HepG2 (cell line): ENCODE data around the gene SOCS7. TPM values are rescaled to one million over a fixed set of nuclear protein-coding genes. Genes with fewer than 3 reads are reported as not detected.
A peak's percentile ranks its signal among the peaks of the same experiment; 100 is the strongest.

Experiments used
- ARNT2 ChIP-seq: sonication (generic); formaldehyde crosslinking; IDR thresholded peaks from 2 replicates; pipeline ENCODE4 v1.8.0; 2022; ENCODE audit warnings: mild to moderate bottlenecking, low read depth, missing genetic modification reagents, moderate library complexity
- FOXA3 ChIP-seq: IDR thresholded peaks from 2 replicates; pipeline ENCODE4 v1.6.1; 2016; ENCODE audit warnings: missing genetic modification reagents, missing compliant biosample characterization
- HNRNPLL ChIP-seq: fragments of 200-400 bp; formaldehyde crosslinking; IDR thresholded peaks from 2 replicates; pipeline ENCODE4 v1.6.1; 2017; ENCODE audit warnings: mild to moderate bottlenecking, low read depth, low read length; ENCODE audit not compliant: poor library complexity, severe bottlenecking
- PLRG1 ChIP-seq: fragments of 450-650 bp; conservative IDR thresholded peaks from 2 replicates; pipeline ENCODE4 v1.6.1; 2016
- REPIN1 ChIP-seq: sonication (generic); formaldehyde crosslinking; IDR thresholded peaks from 2 replicates; pipeline ENCODE4 v1.8.0; 2022; ENCODE audit warnings: missing genetic modification reagents, low read depth, mild to moderate bottlenecking, borderline replicate concordance
- SMAD3 ChIP-seq: sonication (generic); formaldehyde crosslinking; IDR thresholded peaks from 2 replicates; pipeline ENCODE4 v1.4.0; 2020; ENCODE audit warnings: missing genetic modification reagents
- SNAPC2 ChIP-seq: sonication (generic); formaldehyde crosslinking; IDR thresholded peaks from 2 replicates; pipeline ENCODE4 v1.8.1; 2022; ENCODE audit warnings: mild to moderate bottlenecking, missing genetic modification reagents
- THAP11 ChIP-seq: IDR thresholded peaks from 2 replicates; pipeline ENCODE4 v1.6.1; 2016; ENCODE audit warnings: missing biosample characterization, missing genetic modification reagents
- THAP7 ChIP-seq: sonication (generic); formaldehyde crosslinking; IDR thresholded peaks from 2 replicates; pipeline ENCODE4 v1.8.1; 2023; ENCODE audit warnings: mild to moderate bottlenecking, missing genetic modification reagents
- ZBTB4 ChIP-seq: sonication (generic); formaldehyde crosslinking; IDR thresholded peaks from 2 replicates; pipeline ENCODE4 v1.4.0; 2020; ENCODE audit warnings: missing genetic modification reagents, mild to moderate bottlenecking, borderline replicate concordance
- ZNF224 ChIP-seq: sonication (generic); formaldehyde crosslinking; IDR thresholded peaks from 2 replicates; pipeline ENCODE4 v1.5.0; 2020; ENCODE audit warnings: mild to moderate bottlenecking, missing genetic modification reagents
- ZNF230 ChIP-seq: sonication (generic); formaldehyde crosslinking; IDR thresholded peaks from 2 replicates; pipeline ENCODE4 v1.4.0; 2020; ENCODE audit warnings: mild to moderate bottlenecking, missing genetic modification reagents
- ZNF687 ChIP-seq: sonication (generic); formaldehyde crosslinking; IDR thresholded peaks from 2 replicates; pipeline ENCODE4 v1.5.1; 2020; ENCODE audit warnings: mild to moderate bottlenecking, missing genetic modification reagents, moderate library complexity
- ZNF710 ChIP-seq: sonication (generic); formaldehyde crosslinking; IDR thresholded peaks from 2 replicates; pipeline ENCODE4 v1.5.0; 2020; ENCODE audit warnings: mild to moderate bottlenecking, missing genetic modification reagents, borderline replicate concordance
- polyA plus RNA-seq, 8 experiments: library from polyadenylated mRNA; depleted of rRNA in 3 of 8; stranded (reverse) in 7 of 8; unstranded in 1 of 8; fragments of >200 nt; fragmentation: Illumina TruSeq in 4 of 8; extraction: Trizol in 4 of 8; gene quantifications; 2 replicates each; pipeline versions ENCODE4 v1.2.1 to v1.2.3, GENCODE V29; 2011 to 2016; ENCODE audit warnings: low read depth in 4 of 8, missing spikeins in 1 of 8, mixed read lengths in 1 of 8; ENCODE audit not compliant: insufficient read depth in 1 of 8
- total RNA-seq, 5 experiments: library from RNA; depleted of rRNA; stranded (reverse); fragments of >200 nt; fragmentation: Illumina TruSeq; extraction: Trizol; gene quantifications; 2 replicates each; pipeline ENCODE4 v1.2.3, GENCODE V29; 2016; ENCODE audit warnings: low read depth in 1 of 5

SOCS7 gene
- total and polyA plus RNA-seq, 2 of the 13 experiments (the other 11 are each of a cell fraction or from before 2014, with no cell fraction given): 19.2 to 24.2 TPM

GRCh38 chr17:38415250-38416194 lies 63.9 kb downstream of the SOCS7 start (continued):
- TF ChIP-seq ZBTB4 (peak; percentile 28; the same call in 1 of the 2 replicates), ZNF710 (CRISPR knock-in tag) (peak; percentile 66), ZNF687 (peak; percentile 82), SMAD3 (CRISPR knock-in tag) (peak; percentile 60; the same call in 1 of the 2 replicates), REPIN1 (CRISPR knock-in tag) (peak; percentile 55; the same call in 1 of the 2 replicates), FOXA3 (peak; percentile 64), THAP7 (0 out of 2 replicates have a peak, but pooled peaks have one; percentile 17), HNRNPLL (peak; percentile 21), PLRG1 (no peak), THAP11 (CRISPR knock-in tag) (peak; percentile 82; the same call in 1 of the 2 replicates), SNAPC2 (no peak), ZNF230 (CRISPR knock-in tag) (peak; percentile 82), ARNT2 (0 out of 2 replicates have a peak, but pooled peaks have one; percentile 22), ZNF224 (CRISPR knock-in tag) (0 out of 2 replicates have a peak, but pooled peaks have one; percentile 71)
